ENCODE results near the gene CISD3.

Gene CISD3

GRCh38 chr17:38729368-38729885 is 714 bp upstream of the CISD3 start:
- no peak for TF ChIP-seq CTCF (IDR thresholded peaks at IDR 0.05; ENCODE audit: low read depth, low read length)
- H3K9me3 ChIP-seq (ENCODE audit: severe bottlenecking): no peaks in the 10 kb centered on the region
- peaks cover 35% of the 10 kb centered on the region for H3K36me3 ChIP-seq
- H3K4me3 ChIP-seq (ENCODE audit: low read depth, low read length): peak overlapping the region; percentile 65
- H3K27ac ChIP-seq: peak overlapping the region; percentile 71
- DNase-seq: no peak
- no peaks in the 10 kb centered on the region for H3K27me3 ChIP-seq (ENCODE audit: insufficient read depth, low read depth, severe bottlenecking)

- no peaks in the 10 kb centered on the region for H3K9me3 ChIP-seq (ENCODE audit: severe bottlenecking)
- no peak for TF ChIP-seq CTCF (IDR thresholded peaks at IDR 0.05; ENCODE audit: low read depth, low read length)
- peak; percentile 29 for DNase-seq
- H3K36me3 ChIP-seq: peaks cover 36% of the 10 kb centered on the region
- H3K27me3 ChIP-seq (ENCODE audit: insufficient read depth, low read depth, severe bottlenecking): no peaks in the 10 kb centered on the region
- H3K27ac ChIP-seq: peak overlapping the region; percentile 71
- peak overlapping the region; percentile 61 for H3K4me3 ChIP-seq (ENCODE audit: low read depth, low read length)
These were observed 612 bp downstream of the CISD3 start for GRCh38 chr17:38730526-38731379.

GRCh38 chr17:38731526-38732294 is 1.6 kb downstream of the CISD3 start:
- Histone ChIP-seq H3K4me3 (ENCODE audit: low read depth, low read length) (no peak overlapping the region), H3K27me3 (ENCODE audit: insufficient read depth, low read depth, severe bottlenecking) (no peaks in the 10 kb centered on the region), H3K27ac (no peak overlapping the region), H3K9me3 (ENCODE audit: severe bottlenecking) (no peaks in the 10 kb centered on the region), H3K36me3 (peaks cover 45% of the 10 kb centered on the region)
- TF ChIP-seq CTCF (IDR thresholded peaks at IDR 0.05; ENCODE audit: low read depth, low read length): no peak
- no peak for DNase-seq

DNA sequence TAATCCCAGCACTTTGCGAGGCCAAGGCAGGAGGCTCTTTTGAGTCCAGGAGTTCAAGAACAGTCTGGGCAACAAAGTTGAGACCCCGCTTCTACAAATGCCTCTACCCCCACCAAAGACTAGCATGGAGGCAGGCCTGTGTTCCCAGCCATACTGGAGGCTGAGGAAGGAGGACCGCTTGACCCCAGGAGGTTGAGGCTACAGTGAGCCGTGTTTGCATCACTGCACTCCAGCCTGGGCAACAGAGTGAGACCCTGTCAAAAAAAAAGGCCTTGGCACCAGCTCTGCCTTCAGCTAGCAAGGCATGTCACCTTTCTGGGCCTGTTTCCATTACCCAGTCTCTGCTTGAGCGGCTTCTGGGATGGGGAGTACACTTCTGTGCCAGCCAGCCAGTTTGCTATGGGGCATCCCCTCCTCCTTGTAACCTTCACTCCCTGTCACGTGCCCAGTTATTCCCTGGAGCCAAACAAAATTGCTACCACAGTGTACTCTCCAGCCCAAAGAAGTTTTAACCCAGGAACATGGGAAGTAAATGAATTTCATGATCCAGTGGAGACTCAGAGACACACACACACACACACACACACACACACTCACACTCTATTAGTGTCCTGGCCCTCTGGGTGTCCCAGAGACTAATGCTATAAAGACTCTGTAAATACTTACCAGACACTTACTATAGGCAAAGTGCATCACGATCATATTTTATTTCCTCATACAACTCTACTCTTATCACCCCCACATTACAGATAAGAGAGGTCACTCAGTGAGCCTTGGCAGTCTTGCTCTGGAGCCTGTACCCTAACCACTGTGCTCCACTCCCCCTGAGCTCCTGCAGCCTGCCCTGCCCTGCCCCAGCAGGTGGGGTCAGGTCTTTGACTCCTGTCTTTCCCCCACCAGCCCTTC is 2.5 kb downstream of the CISD3 start:
- Histone ChIP-seq H3K9me3 (ENCODE audit: severe bottlenecking) (no peaks in the 10 kb centered on the region), H3K27ac (no peak overlapping the region), H3K27me3 (ENCODE audit: insufficient read depth, low read depth, severe bottlenecking) (no peaks in the 10 kb centered on the region), H3K36me3 (peaks cover 54% of the 10 kb centered on the region), H3K4me3 (ENCODE audit: low read depth, low read length) (no peak overlapping the region)
- no peak for TF ChIP-seq CTCF (IDR thresholded peaks at IDR 0.05; ENCODE audit: low read depth, low read length)
- no peak for DNase-seq

DNA sequence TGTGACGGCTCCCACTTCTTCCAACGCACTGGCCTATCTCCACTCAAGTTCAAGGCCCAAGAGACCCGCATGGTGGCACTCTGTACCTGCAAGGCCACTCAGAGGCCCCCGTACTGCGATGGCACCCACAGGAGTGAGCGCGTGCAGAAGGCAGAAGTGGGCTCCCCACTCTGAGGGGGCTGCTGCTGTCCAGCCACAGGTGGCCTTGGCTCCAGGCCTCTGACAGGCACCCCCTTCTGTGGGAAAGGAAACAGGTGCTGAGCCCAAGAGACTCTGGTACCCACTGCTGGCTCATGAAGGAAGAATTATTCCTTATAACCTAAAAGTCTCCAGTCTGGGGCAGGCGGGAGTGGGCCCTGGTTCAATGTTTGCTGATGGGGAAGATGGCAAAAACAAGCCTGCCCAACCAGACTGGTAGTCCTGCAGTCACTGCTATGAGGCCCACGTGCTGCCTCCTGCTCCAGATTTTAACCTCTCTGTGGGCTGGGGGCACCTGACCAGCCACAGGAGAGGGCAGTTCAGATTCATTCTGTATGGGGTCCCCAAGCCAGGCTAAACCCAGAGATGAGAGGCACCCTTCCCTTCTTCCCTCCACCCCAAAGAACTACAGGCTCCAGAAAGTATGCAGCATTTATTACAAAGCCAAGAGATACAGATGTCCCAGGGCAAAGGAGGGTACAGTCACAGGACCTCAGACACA is 3.3 kb downstream of the CISD3 start:
- DNase-seq: no peak
- Histone ChIP-seq H3K9me3 (ENCODE audit: severe bottlenecking) (no peaks in the 10 kb centered on the region), H3K36me3 (peaks cover 54% of the 10 kb centered on the region), H3K27me3 (ENCODE audit: insufficient read depth, low read depth, severe bottlenecking) (no peaks in the 10 kb centered on the region), H3K27ac (no peak overlapping the region), H3K4me3 (ENCODE audit: low read depth, low read length) (no peak overlapping the region)
- no peak for TF ChIP-seq CTCF (IDR thresholded peaks at IDR 0.05; ENCODE audit: low read depth, low read length)

All from WERI-Rb-1 (cell line).